Hematopoietic multipotent progenitor cell treated with erythropoietin and hydrocortisone succinate and interleukin-3 and kit ligand, for 17 days (in vitro differentiated cells): Measurements from ENCODE around the gene PHAX.
"Not testable (repeated sequence)": the region's sequence is repeated elsewhere in the genome, so short reads cannot be mapped to it uniquely, and the experiment has no call there.

Experiments
- DNase-seq: peaks from one replicate; pipeline ENCODE4 v3.0.0-alpha.2; 2015; ENCODE audit warnings: low spot score

PHAX gene

GRCh38 chr5:126658561-126658960, 57.8 kb downstream of the PHAX start:
- DNase-seq, result no peak

- no peak for DNase-seq
These were observed 59.2 kb downstream of the PHAX start for GRCh38 chr5:126659805-126660482.

- DNase-seq, result no peak
These were observed 63.8 kb downstream of the PHAX start for GRCh38 chr5:126664586-126664985.

GRCh38 chr5:126670109-126670508, 69.4 kb downstream of the PHAX start:
- DNase-seq, result not testable (repeated sequence)

- DNase-seq, result not testable (repeated sequence)
These were observed 70.9 kb downstream of the PHAX start for GRCh38 chr5:126671681-126672080.

GRCh38 chr5:126673477-126673876, 72.7 kb downstream of the PHAX start:
- DNase-seq, result no peak

GRCh38 chr5:126674145-126674544, 73.4 kb downstream of the PHAX start:
- DNase-seq, result no peak

- no peak for DNase-seq
These were observed 74.6 kb downstream of the PHAX start for GRCh38 chr5:126675338-126675737.

GRCh38 chr5:126676195-126676624, 75.5 kb downstream of the PHAX start:
- DNase-seq, result peak; percentile 80
